IMR-90 (cell line): Measurements from ENCODE around the gene SARDH. TPM values are rescaled to one million over a fixed set of nuclear protein-coding genes. Genes with fewer than 3 reads are reported as not detected.

Experiments used
- ATAC-seq: fragments of 200-7000 bp; cut with Tn5 transposase; 2 replicates; pipeline ENCODE4 v1.9.1; 2020; ENCODE audit warnings: low read depth, mild to moderate bottlenecking, moderate library complexity
- BruUV-seq: library from RNA; stranded (reverse); fragments of 400-500 nt; replicated peaks from 2 replicates; lab custom pipeline; 2021; lab: Mats Ljungman, UMichigan
- CTCF ChIA-PET: fragments of 300-600 bp; formaldehyde crosslinking; extraction: SDS; loops from one replicate; lab custom pipeline; 2021; ENCODE audit warnings: antibody characterized with exemption; lab: Yijun Ruan, JAX
- POLR2A ChIA-PET: fragments of 300-600 bp; sonication (Branson Sonifier 250); formaldehyde crosslinking; loops from one replicate; lab custom pipeline; 2022; ENCODE audit warnings: antibody characterized with exemption; ENCODE audit not compliant: unreplicated experiment; lab: Charles Lee
- DNase-seq: peaks from one replicate; pipeline ENCODE4 v3.0.0; 2013
- H2AFZ ChIP-seq: replicated peaks from 2 replicates; pipeline ENCODE3; 2013; ENCODE audit warnings: low read length, mild to moderate bottlenecking; ENCODE audit not compliant: poor library complexity
- H2AK5ac ChIP-seq: 2 replicates; pipeline ENCODE4 v1.6.1; 2013; ENCODE audit warnings: low read depth, low read length, inconsistent platforms
- H2AK9ac ChIP-seq: replicated peaks from 2 replicates; pipeline ENCODE3; 2013; ENCODE audit warnings: mild to moderate bottlenecking, low read depth, low read length, moderate library complexity; ENCODE audit not compliant: poor library complexity
- H2BK120ac ChIP-seq: 2 replicates; pipeline ENCODE4 v1.6.1; 2013; ENCODE audit warnings: low read depth, low read length, inconsistent platforms
- H2BK15ac ChIP-seq: 3 replicates; pipeline ENCODE4 v1.6.1; 2013; ENCODE audit warnings: low read depth, low read length, inconsistent platforms
- H2BK20ac ChIP-seq: 2 replicates; pipeline ENCODE4 v1.6.1; 2013; ENCODE audit warnings: low read depth, mild to moderate bottlenecking, inconsistent platforms, low read length, moderate library complexity
- H2BK5ac ChIP-seq: 2 replicates; pipeline ENCODE4 v1.6.1; 2013; ENCODE audit warnings: mild to moderate bottlenecking, low read depth, low read length, inconsistent platforms; ENCODE audit not compliant: poor library complexity, severe bottlenecking
- H3K14ac ChIP-seq: replicated peaks from 2 replicates; pipeline ENCODE4 v1.6.1; 2013; ENCODE audit warnings: low read depth, low read length, inconsistent platforms
- H3K18ac ChIP-seq: 2 replicates; pipeline ENCODE4 v1.6.1; 2013; ENCODE audit warnings: low read depth, low read length, control low read depth
- H3K23ac ChIP-seq: 2 replicates; pipeline ENCODE4 v1.6.1; 2013; ENCODE audit warnings: low read depth, low read length, inconsistent platforms
- H3K27ac ChIP-seq: 2 replicates; pipeline ENCODE4 v1.5.1; 2013; ENCODE audit warnings: mild to moderate bottlenecking, control low read depth, low read length; ENCODE audit not compliant: insufficient read depth
- H3K27me3 ChIP-seq: 2 replicates; pipeline ENCODE4 v1.6.1; 2013; ENCODE audit warnings: low read length; ENCODE audit not compliant: control insufficient read depth, insufficient read depth
- H3K36me3 ChIP-seq: 2 replicates; pipeline ENCODE4 v1.6.1; 2013; ENCODE audit warnings: low read length, mixed read lengths; ENCODE audit not compliant: control insufficient read depth, insufficient read depth
- H3K4ac ChIP-seq: 2 replicates; pipeline ENCODE4 v1.6.1; 2013; ENCODE audit warnings: low read depth, low read length, inconsistent platforms
- H3K4me1 ChIP-seq: 2 replicates; pipeline ENCODE4 v1.6.1; 2013; ENCODE audit warnings: low read length, mixed read lengths; ENCODE audit not compliant: control insufficient read depth, insufficient read depth
- H3K4me2 ChIP-seq: 2 replicates; pipeline ENCODE4 v1.6.1; 2013; ENCODE audit warnings: low read depth, mild to moderate bottlenecking, control low read depth, low read length, moderate library complexity
- H3K4me3 ChIP-seq: 2 replicates; pipeline ENCODE4 v1.5.1; 2013; ENCODE audit warnings: low read depth, mild to moderate bottlenecking, control low read depth, low read length, moderate library complexity; ENCODE audit not compliant: insufficient read depth
- H3K56ac ChIP-seq: 2 replicates; pipeline ENCODE4 v1.6.1; 2013; ENCODE audit warnings: low read length, inconsistent platforms; ENCODE audit not compliant: insufficient read depth; ENCODE audit errors: extremely low read depth
- H3K79me1 ChIP-seq, 2 experiments: 2 replicates each; pipeline ENCODE4 v1.6.1; 2013; ENCODE audit warnings: low read length in 2 of 2, inconsistent platforms in 1 of 2, low read depth in 1 of 2
- H3K9ac ChIP-seq: 2 replicates; pipeline ENCODE4 v1.6.1; 2013; ENCODE audit warnings: low read depth, low read length, control low read depth
- H3K9me1 ChIP-seq: 2 replicates; pipeline ENCODE4 v1.6.1; 2013; ENCODE audit warnings: low read length, inconsistent platforms; ENCODE audit not compliant: insufficient read depth
- H3K9me3 ChIP-seq: 2 replicates; pipeline ENCODE4 v1.6.1; 2013; ENCODE audit warnings: low read length; ENCODE audit not compliant: control insufficient read depth, insufficient read depth
- H4K20me1 ChIP-seq: 2 replicates; pipeline ENCODE4 v1.6.1; 2013; ENCODE audit warnings: low read length, inconsistent platforms; ENCODE audit not compliant: insufficient read depth
- H4K5ac ChIP-seq: 2 replicates; pipeline ENCODE4 v1.6.1; 2013; ENCODE audit warnings: mild to moderate bottlenecking, low read depth, low read length, control low read depth
- H4K8ac ChIP-seq, 2 experiments: 2 replicates each; pipeline ENCODE4 v1.6.1; 2013; ENCODE audit warnings: low read depth in 2 of 2, low read length in 2 of 2, control low read depth in 1 of 2, inconsistent platforms in 1 of 2
- H4K91ac ChIP-seq: 2 replicates; pipeline ENCODE4 v1.6.1; 2013; ENCODE audit warnings: low read depth, low read length, inconsistent platforms; ENCODE audit not compliant: insufficient read depth
- CHD1 ChIP-seq: IDR thresholded peaks from 2 replicates; pipeline ENCODE4 v1.6.1; 2012; ENCODE audit warnings: low read depth, low read length, improper control_type of control experiment
- MAFK ChIP-seq: IDR thresholded peaks from 2 replicates; pipeline ENCODE4 v1.6.1; 2012; ENCODE audit warnings: low read depth, low read length, improper control_type of control experiment
- MAZ ChIP-seq: IDR thresholded peaks from 2 replicates; pipeline ENCODE4 v1.6.1; 2012; ENCODE audit warnings: low read depth, mild to moderate bottlenecking, low read length, improper control_type of control experiment, moderate library complexity, borderline replicate concordance
- RAD21 ChIP-seq: IDR thresholded peaks from 2 replicates; pipeline ENCODE4 v1.6.1; 2012; ENCODE audit warnings: low read length, improper control_type of control experiment
- RCOR1 ChIP-seq: IDR thresholded peaks from 2 replicates; pipeline ENCODE4 v1.6.1; 2012; ENCODE audit warnings: mild to moderate bottlenecking, low read length, improper control_type of control experiment; ENCODE audit not compliant: insufficient replicate concordance
- SMC3 ChIP-seq: fragments of 150-350 bp; IDR thresholded peaks from 2 replicates; pipeline ENCODE4 v1.6.1; 2016; ENCODE audit warnings: low read depth, mild to moderate bottlenecking, antibody characterized with exemption, low read length, moderate library complexity
- WGBS, 2 experiments: methylation state at CpG; one replicate each; pipeline versions ENCODE4 v1.1.5 to v1.1.7; 2013; ENCODE audit warnings: missing lambda C conversion rate in 2 of 2; ENCODE audit not compliant: insufficient read length in 1 of 2; ENCODE audit errors: extremely low coverage in 2 of 2; 5-methylcytosine and 5-hydroxymethylcytosine counted together
- dilution Hi-C: fragments of 300-500 bp; cut with HindIII; formaldehyde crosslinking; loops from one replicate; pipeline ENCODE4 v1.14.3; 2018; ENCODE audit warnings: low sequenced_read_pairs; ENCODE audit not compliant: unreplicated experiment
- in situ Hi-C: fragments of 300-500 bp; cut with MboI; formaldehyde crosslinking; loops from 3 replicates; pipeline ENCODE4 v1.14.3; 2019; ENCODE audit warnings: low sequenced_read_pairs, inconsistent platforms, mixed read lengths
- intact Hi-C: fragments of 100-400 bp; cut with micrococcal nuclease; formaldehyde crosslinking; loops from 2 replicates; pipeline ENCODE4 v1.10.0; 2022
- polyA plus RNA-seq, 3 experiments: library from polyadenylated mRNA; depleted of rRNA; stranded (reverse); fragments of >200 nt; gene quantifications; 2 replicates each; pipeline ENCODE4 v1.2.3, GENCODE V29; 2012; ENCODE audit warnings: low replicate concordance in 1 of 3
- total RNA-seq: library from RNA; depleted of rRNA; stranded (reverse); fragments of >200 nt; gene quantifications from 2 replicates; pipeline ENCODE4 v1.2.3, GENCODE V29; 2012
- TF ChIP-seq, protein P1 (sequence below): conservative IDR thresholded peaks from 2 replicates; pipeline ENCODE4 v1.5.1; 2012; ENCODE audit warnings: mild to moderate bottlenecking, low read depth, low read length, improper control_type of control experiment
- TF ChIP-seq, protein P2 (sequence below): fragments of 150-350 bp; IDR thresholded peaks from 2 replicates; pipeline ENCODE4 v1.6.1; 2017; ENCODE audit warnings: mild to moderate bottlenecking, antibody characterized with exemption, low read length, low read depth

Gene SARDH
- total and polyA plus RNA-seq, 2 of the 4 experiments (the other 2 are of a cell fraction), result 5.0 to 7.5 TPM

DNA sequence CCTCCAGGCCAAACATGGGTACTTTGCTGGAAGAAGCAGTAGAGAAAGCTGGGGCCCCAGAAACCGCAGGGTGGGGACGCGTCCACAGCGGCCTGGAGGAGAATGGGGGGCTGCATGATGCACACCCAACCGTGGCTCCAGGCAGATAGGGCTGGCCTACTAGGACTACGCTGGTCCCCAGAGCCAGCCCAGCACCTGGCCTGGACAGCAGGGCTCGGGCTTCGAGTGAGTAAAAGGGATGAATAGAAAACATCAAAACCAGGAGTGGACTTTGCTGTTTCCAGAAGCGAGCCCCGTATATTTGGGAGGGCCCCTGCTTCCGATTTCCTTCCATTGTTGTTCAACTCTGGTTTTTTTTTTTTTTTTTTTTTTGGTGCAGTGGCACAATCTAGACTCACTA, 71.3 kb downstream of the SARDH start:
- Histone ChIP-seq H3K9me3 (no peaks in the 10 kb centered on the region), H2AK5ac (no peak overlapping the region), H3K4me1 (no peaks in the 10 kb centered on the region), H2AFZ (no peak overlapping the region), H3K14ac (no peak overlapping the region), H4K5ac (no peak overlapping the region), H2BK120ac (no peak overlapping the region), H3K56ac (no peak overlapping the region), H3K4me3 (no peak overlapping the region), H3K27me3 (peaks cover 3% of the 10 kb centered on the region; the same call in 1 of the 2 replicates), H2BK5ac (no peak overlapping the region), H2BK15ac (no peak overlapping the region), H3K23ac (no peak overlapping the region), H3K4ac (no peak overlapping the region), H4K8ac (no peak overlapping the region), H3K4me2 (no peak overlapping the region), H2BK20ac (no peak overlapping the region), H3K36me3 (no peaks in the 10 kb centered on the region), H3K9me1 (no peaks in the 10 kb centered on the region), H4K91ac (no peak overlapping the region), H3K9ac (no peak overlapping the region), H2AK9ac (no peak overlapping the region), H3K18ac (no peak overlapping the region), H4K20me1 (no peaks in the 10 kb centered on the region), H3K27ac (no peak overlapping the region), H3K79me1 (no peaks in the 10 kb centered on the region)
- dilution Hi-C loops (no loop called here), in situ Hi-C loops (no loop called here), intact Hi-C loops (no loop called here)
- 46% methylated on average over 3 of the region's 11 CpGs; no CpG with 5 or more reads in 1 of the 2 experiments for WGBS, 2 experiments
- POLR2A ChIA-PET, result no interaction called here
- CTCF ChIA-PET, result no interaction called here
- ATAC-seq, result no peak
- no TSS peak for BruUV-seq
- DNase-seq, result no peak
- no peak for TF ChIP-seq RCOR1
- no peak for TF ChIP-seq CHD1
- TF ChIP-seq, protein P1, sequence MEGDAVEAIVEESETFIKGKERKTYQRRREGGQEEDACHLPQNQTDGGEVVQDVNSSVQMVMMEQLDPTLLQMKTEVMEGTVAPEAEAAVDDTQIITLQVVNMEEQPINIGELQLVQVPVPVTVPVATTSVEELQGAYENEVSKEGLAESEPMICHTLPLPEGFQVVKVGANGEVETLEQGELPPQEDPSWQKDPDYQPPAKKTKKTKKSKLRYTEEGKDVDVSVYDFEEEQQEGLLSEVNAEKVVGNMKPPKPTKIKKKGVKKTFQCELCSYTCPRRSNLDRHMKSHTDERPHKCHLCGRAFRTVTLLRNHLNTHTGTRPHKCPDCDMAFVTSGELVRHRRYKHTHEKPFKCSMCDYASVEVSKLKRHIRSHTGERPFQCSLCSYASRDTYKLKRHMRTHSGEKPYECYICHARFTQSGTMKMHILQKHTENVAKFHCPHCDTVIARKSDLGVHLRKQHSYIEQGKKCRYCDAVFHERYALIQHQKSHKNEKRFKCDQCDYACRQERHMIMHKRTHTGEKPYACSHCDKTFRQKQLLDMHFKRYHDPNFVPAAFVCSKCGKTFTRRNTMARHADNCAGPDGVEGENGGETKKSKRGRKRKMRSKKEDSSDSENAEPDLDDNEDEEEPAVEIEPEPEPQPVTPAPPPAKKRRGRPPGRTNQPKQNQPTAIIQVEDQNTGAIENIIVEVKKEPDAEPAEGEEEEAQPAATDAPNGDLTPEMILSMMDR, result no peak
- TF ChIP-seq, protein P2, sequence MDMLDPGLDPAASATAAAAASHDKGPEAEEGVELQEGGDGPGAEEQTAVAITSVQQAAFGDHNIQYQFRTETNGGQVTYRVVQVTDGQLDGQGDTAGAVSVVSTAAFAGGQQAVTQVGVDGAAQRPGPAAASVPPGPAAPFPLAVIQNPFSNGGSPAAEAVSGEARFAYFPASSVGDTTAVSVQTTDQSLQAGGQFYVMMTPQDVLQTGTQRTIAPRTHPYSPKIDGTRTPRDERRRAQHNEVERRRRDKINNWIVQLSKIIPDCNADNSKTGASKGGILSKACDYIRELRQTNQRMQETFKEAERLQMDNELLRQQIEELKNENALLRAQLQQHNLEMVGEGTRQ, result no peak
- TF ChIP-seq SMC3, result no peak
- no peak for TF ChIP-seq RAD21
- TF ChIP-seq MAZ, result no peak
- TF ChIP-seq MAFK, result no peak
